ENCODE results near the gene EIF3B. TPM values are rescaled to one million over a fixed set of nuclear protein-coding genes. Genes with fewer than 3 reads are reported as not detected.
"Not testable (repeated sequence)": the region's sequence is repeated elsewhere in the genome, so short reads cannot be mapped to it uniquely, and the experiment has no call there.

EIF3B gene
- total and polyA plus RNA-seq, 4 donors = 82.5 to 133 (median 96.0) TPM

DNA sequence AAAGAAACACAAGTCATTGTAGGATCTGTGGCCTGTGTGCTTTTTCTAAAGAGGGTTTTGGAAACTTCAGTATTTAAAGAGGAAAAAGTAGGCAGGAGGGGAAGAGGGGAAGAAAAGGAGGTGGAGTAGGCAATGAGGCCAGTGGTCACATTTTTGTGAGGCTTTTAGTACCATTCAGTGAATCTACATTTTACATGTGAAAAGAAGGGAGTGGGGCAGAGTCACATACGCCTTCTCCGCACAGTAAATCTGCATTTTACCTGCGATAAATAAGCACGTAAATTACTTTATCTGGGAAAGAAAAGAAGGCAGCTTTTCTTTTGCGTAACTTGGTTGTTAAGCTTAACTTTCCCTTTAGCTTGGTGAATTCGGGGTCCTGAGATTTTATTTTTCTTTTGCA, 62.0 kb downstream of the EIF3B start:
- H3K36me3 ChIP-seq (ENCODE audit: control insufficient read depth in 4 of 4, insufficient read depth in 4 of 4, low read length in 4 of 4) = peaks cover 0 to 2% (median under 1%) of the 10 kb centered on the region in 4 donors
- TF ChIP-seq, protein P1, sequence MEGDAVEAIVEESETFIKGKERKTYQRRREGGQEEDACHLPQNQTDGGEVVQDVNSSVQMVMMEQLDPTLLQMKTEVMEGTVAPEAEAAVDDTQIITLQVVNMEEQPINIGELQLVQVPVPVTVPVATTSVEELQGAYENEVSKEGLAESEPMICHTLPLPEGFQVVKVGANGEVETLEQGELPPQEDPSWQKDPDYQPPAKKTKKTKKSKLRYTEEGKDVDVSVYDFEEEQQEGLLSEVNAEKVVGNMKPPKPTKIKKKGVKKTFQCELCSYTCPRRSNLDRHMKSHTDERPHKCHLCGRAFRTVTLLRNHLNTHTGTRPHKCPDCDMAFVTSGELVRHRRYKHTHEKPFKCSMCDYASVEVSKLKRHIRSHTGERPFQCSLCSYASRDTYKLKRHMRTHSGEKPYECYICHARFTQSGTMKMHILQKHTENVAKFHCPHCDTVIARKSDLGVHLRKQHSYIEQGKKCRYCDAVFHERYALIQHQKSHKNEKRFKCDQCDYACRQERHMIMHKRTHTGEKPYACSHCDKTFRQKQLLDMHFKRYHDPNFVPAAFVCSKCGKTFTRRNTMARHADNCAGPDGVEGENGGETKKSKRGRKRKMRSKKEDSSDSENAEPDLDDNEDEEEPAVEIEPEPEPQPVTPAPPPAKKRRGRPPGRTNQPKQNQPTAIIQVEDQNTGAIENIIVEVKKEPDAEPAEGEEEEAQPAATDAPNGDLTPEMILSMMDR (IDR thresholded peaks at IDR 0.05; ENCODE audit: control extremely low read depth, extremely low read depth) = no peak
- DNase-seq (no peak), ATAC-seq (ENCODE audit: insufficient read depth, low FRiP score) (no peak)
- no peaks in the 10 kb centered on the region for H3K27me3 ChIP-seq (ENCODE audit: control insufficient read depth in 3 of 3, insufficient read depth in 3 of 3, low read length in 2 of 3)
- H3K27ac ChIP-seq (ENCODE audit: low read depth in 1 of 2, low read length in 1 of 2) = no peak overlapping the region
- no peak overlapping the region for H3K9ac ChIP-seq (ENCODE audit: insufficient read depth in 1 of 2, low read length in 2 of 2)
- H3K4me1 ChIP-seq (ENCODE audit: control insufficient read depth in 5 of 5, insufficient read depth in 5 of 5, low read length in 5 of 5) = peaks cover 3 to 15% (median 6%) of the 10 kb centered on the region in 5 donors
- 96% methylated on average over 6 of the region's 6 CpGs for WGBS, 2 donors
- H3K9me3 ChIP-seq (ENCODE audit: control insufficient read depth in 4 of 4, insufficient read depth in 3 of 4, low read length in 3 of 4) = no peaks in the 10 kb centered on the region
- no peak overlapping the region for H3K4me3 ChIP-seq

GRCh38 chr7:2417178-2417577, 62.6 kb downstream of the EIF3B start:
- peaks cover 0 to 11% (median 6%) of the 10 kb centered on the region in 5 donors for H3K4me1 ChIP-seq (ENCODE audit: control insufficient read depth in 5 of 5, insufficient read depth in 5 of 5, low read length in 5 of 5)
- H3K36me3 ChIP-seq (ENCODE audit: control insufficient read depth in 4 of 4, insufficient read depth in 4 of 4, low read length in 4 of 4); H3K9me3 ChIP-seq (ENCODE audit: control insufficient read depth in 4 of 4, insufficient read depth in 3 of 4, low read length in 3 of 4); H3K9ac ChIP-seq (ENCODE audit: insufficient read depth in 1 of 2, low read length in 2 of 2); ATAC-seq (ENCODE audit: insufficient read depth, low FRiP score); H3K27me3 ChIP-seq (ENCODE audit: control insufficient read depth in 3 of 3, insufficient read depth in 3 of 3, low read length in 2 of 3); H3K27ac ChIP-seq (ENCODE audit: low read depth in 1 of 2, low read length in 1 of 2); DNase-seq; H3K4me3 ChIP-seq: not testable (repeated sequence)
- WGBS, 2 donors = 98 to 100% methylated on average over 3 of the region's 3 CpGs

- Histone ChIP-seq H3K9ac (ENCODE audit: insufficient read depth in 1 of 2, low read length in 2 of 2) (no peak overlapping the region), H3K4me1 (ENCODE audit: control insufficient read depth in 5 of 5, insufficient read depth in 5 of 5, low read length in 5 of 5) (peaks cover 0 to 8% (median 2%) of the 10 kb centered on the region in 5 donors), H3K4me3 (no peak overlapping the region), H3K36me3 (ENCODE audit: control insufficient read depth in 4 of 4, insufficient read depth in 4 of 4, low read length in 4 of 4) (peaks cover 0 to 2% (median under 1%) of the 10 kb centered on the region in 4 donors), H3K27ac (ENCODE audit: low read depth in 1 of 2, low read length in 1 of 2) (peak overlapping the region in 1 of 2 donors; percentile 4), H3K9me3 (ENCODE audit: control insufficient read depth in 4 of 4, insufficient read depth in 3 of 4, low read length in 3 of 4) (no peaks in the 10 kb centered on the region), H3K27me3 (ENCODE audit: control insufficient read depth in 3 of 3, insufficient read depth in 3 of 3, low read length in 2 of 3) (no peaks in the 10 kb centered on the region)
- TF ChIP-seq, protein P1 (IDR thresholded peaks at IDR 0.05; ENCODE audit: control extremely low read depth, extremely low read depth) = no peak
- WGBS, 2 donors = 67 to 75% methylated on average over 15 of the region's 15 CpGs
- ATAC-seq (ENCODE audit: insufficient read depth, low FRiP score) = no peak
- DNase-seq = no peak
These were observed 63.4 kb downstream of the EIF3B start for GRCh38 chr7:2417981-2418481.

GRCh38 chr7:2420216-2420933, 65.7 kb downstream of the EIF3B start:
- no peak for DNase-seq
- Histone ChIP-seq H3K36me3 (ENCODE audit: control insufficient read depth in 4 of 4, insufficient read depth in 4 of 4, low read length in 4 of 4) (peaks cover 0 to 2% (median under 1%) of the 10 kb centered on the region in 4 donors), H3K9me3 (ENCODE audit: control insufficient read depth in 4 of 4, insufficient read depth in 3 of 4, low read length in 3 of 4) (no peaks in the 10 kb centered on the region), H3K4me1 (ENCODE audit: control insufficient read depth in 5 of 5, insufficient read depth in 5 of 5, low read length in 5 of 5) (peaks cover 0 to 6% (median 0%) of the 10 kb centered on the region in 5 donors), H3K4me3 (no peak overlapping the region), H3K27ac (ENCODE audit: low read depth in 1 of 2, low read length in 1 of 2) (no peak overlapping the region), H3K9ac (ENCODE audit: insufficient read depth in 1 of 2, low read length in 2 of 2) (no peak overlapping the region), H3K27me3 (ENCODE audit: control insufficient read depth in 3 of 3, insufficient read depth in 3 of 3, low read length in 2 of 3) (no peaks in the 10 kb centered on the region)
- 94 to 95% methylated on average over 7 of the region's 7 CpGs for WGBS, 2 donors
- no peak for ATAC-seq (ENCODE audit: insufficient read depth, low FRiP score)
- TF ChIP-seq, protein P1 (IDR thresholded peaks at IDR 0.05; ENCODE audit: control extremely low read depth, extremely low read depth) = no peak

Data from lung (tissue), 12 donors.